GM08714 (cell line): ENCODE measurements around the gene SPDYE1.

ENCODE experiments used
- H3K4me3 ChIP-seq: fragments of 200-500 bp; sonication (Bioruptor generic); 2 replicates; pipeline ENCODE4 v1.5.1; 2014; ENCODE audit warnings: mild to moderate bottlenecking, low read length, inconsistent platforms
- ZNF274 ChIP-seq: IDR thresholded peaks from 2 replicates; pipeline ENCODE4 v1.6.1; 2012; ENCODE audit warnings: mild to moderate bottlenecking, low read depth, low read length

Gene SPDYE1

DNA sequence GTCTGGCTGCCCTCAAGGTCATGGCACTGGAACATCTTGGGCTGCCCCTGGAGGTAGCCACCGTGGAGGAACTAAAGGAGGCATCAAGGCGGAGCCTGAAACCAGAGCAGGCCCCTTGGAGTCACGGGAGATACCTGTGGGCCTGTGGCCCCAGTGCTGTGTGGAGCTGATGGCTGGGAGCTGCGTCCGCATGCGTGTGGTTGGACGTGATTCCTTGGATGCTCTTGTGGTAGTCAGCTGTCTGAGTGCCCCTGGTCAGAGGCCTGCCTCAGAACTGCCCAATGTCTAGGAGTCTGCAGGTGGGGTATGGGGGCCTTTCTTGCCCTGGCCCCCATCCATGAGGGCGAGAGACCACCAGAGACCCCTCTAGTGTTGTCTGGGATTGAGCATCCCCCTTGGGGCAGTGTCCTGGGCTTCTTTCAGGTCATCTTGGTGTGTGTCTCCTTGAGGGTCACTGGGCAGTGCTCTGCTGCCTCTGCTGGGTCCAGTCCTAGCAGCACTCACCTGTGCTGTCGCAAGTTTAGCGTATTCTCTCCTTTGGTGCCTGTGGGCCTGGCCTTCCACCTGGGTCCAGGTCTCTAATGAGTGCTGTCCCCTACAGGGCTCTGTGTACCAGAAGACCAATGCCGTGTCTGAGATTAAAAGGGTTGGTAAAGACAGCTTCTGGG is 59.6 kb downstream of the SPDYE1 start:
- TF ChIP-seq ZNF274 = no peak
- no peak overlapping the region for H3K4me3 ChIP-seq

DNA sequence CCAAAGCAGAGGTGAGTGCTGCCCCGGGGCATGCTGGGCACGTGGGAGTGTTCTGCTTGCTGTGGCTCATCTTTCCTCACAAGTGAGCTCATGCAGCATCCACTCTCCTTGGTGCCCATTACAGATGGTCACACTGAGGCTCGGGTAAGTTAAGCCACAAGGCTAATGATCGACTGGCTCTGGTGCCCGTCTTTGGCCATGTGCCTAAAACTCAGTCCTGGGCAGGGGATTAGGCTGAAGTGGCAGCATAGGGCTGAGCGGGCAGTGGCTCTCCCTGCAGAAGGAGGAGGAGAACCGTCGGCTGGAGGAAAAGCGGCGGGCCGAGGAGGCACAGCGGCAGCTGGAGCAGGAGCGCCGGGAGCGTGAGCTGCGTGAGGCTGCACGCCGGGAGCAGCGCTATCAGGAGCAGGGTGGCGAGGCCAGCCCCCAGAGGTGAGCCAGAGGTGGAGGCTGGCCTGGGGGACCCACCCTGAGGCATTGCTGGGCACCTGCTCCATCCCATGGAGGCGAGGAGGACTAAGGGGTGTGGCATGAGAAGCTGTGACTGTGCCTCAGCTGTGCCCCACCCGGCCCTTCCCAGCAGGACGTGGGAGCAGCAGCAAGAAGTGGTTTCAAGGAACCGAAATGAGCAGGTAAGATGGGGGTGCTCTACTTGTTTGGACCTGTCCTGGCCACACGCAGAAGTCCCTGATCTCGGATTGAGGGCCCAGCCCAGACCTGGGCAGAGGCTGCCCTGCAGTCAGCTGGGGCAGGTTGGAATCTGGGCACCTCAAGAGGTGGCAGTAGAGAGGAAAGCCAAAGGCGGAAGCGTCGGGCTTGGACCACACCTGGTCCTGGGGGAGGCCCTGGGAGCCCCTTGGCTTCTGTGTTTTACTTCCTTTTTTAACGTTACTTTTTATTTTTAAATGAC is 60.4 kb downstream of the SPDYE1 start:
- H3K4me3 ChIP-seq = no peak overlapping the region
- no peak for TF ChIP-seq ZNF274

DNA sequence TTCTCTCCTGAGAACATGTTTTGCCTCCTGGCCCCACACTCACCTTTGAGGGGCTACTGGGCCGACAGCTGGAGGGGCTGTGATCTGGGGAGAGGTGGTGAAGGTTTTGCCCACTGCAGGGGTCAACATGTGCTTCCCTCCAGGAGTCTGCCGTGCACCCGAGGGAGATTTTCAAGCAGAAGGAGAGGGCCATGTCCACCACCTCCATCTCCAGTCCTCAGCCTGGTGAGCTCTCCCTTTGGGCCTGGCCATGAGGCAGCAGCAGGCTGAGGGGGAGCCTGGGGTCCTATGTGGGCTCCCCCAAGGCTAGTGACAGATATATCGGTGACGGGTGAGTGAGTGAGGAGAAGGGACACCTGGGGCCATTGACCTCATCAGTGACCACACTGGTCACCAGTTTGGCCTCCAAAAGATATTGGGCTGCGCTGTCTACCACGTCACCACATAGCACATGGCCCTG is 61.1 kb downstream of the SPDYE1 start:
- no peak for TF ChIP-seq ZNF274
- no peak overlapping the region for H3K4me3 ChIP-seq

DNA sequence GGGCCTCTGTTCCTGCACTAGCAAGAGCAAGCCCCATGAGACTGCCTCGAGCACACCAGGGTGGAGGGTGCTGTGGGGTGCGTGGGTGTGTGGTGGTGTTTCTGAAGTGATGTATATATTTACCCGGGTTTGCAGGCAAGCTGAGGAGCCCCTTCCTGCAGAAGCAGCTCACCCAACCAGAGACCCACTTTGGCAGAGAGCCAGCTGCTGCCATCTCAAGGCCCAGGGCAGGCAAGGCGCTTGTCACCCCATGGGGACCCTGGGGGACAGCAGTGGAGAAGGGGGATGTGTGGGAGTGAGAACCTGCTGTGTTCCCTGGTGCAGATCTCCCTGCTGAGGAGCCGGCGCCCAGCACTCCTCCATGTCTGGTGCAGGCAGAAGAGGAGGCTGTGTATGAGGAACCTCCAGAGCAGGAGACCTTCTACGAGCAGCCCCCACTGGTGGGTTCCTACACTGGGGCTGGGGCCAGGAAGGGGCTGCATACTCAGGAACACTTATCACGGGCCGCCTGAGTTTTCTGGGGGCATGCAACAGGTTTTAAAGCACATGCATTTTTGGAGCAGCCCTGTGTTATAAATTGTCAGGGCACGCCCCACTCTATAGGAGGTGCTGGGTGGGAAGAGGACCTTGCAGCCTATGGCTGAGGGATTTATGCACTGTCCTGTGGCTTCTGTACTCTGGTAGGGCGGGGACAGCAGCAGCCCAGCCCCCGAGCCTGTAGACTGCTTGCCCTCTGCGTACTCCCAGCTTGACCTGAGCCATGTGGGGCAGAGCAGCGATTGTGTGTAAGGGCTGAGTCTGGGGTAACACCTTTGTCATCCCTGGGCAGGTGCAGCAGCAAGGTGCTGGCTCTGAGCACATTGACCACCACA is 61.8 kb downstream of the SPDYE1 start:
- no peak overlapping the region for H3K4me3 ChIP-seq
- no peak for TF ChIP-seq ZNF274
